ENCODE measurements around the gene TMEM35A. TPM values are rescaled to one million over a fixed set of nuclear protein-coding genes. Genes with fewer than 3 reads are reported as not detected.

Gene TMEM35A
- polyA plus RNA-seq, 2 of the 4 experiments (the other 2 are of a cell fraction) = not detected

DNA sequence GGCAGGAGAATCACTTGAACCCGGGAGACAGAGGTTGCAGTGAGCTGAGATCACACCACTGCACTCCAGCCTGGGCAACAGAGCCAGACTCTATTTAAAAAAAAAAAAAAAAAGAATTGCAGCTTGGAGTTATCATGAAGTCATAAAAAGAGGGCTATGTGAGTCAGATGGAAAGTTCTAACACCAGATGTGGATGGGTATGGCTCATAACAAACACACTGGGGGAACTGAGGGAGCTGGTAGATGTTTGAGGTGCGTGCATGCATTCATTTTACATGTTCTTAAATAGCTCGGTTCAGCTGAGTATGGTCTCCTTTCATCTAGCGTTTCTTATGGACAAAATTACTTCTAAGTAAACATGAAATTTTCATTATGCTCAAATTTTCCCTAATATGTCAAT lies 38.5 kb upstream of the TMEM35A start (continued):
- TF ChIP-seq EHMT2 (IDR thresholded peaks at IDR 0.05; ENCODE audit: low read depth) (no peak), KDM1A (IDR thresholded peaks at IDR 0.05; ENCODE audit: low read depth) (no peak), JUN (IDR thresholded peaks at IDR 0.05) (no peak), RNF2 (IDR thresholded peaks at IDR 0.05; ENCODE audit: borderline replicate concordance, low read depth) (no peak), BCL3 (IDR thresholded peaks at IDR 0.05) (no peak), BHLHE40 (IDR thresholded peaks at IDR 0.05; ENCODE audit: low read depth, low read length) (no peak)

GRCh38 chrX:101051153-101051548 lies 27.5 kb upstream of the TMEM35A start:
- FAIRE-seq = no peak
- Histone ChIP-seq H3K4me3 (peak overlapping the region; percentile 80), H3K9me3 (no peaks in the 10 kb centered on the region), H3K4me2 (peak overlapping the region; percentile 77), H3K4me1 (no peaks in the 10 kb centered on the region), H3K27ac (peak overlapping the region; percentile 93 to 95)
- WGBS (ENCODE audit: missing lambda C conversion rate) = 4% methylated on average over 4 of the region's 5 CpGs
- CTCF ChIA-PET = no interaction called here
- ATAC-seq = peak; percentile 7; a peak in 3 of 6 replicates
- TF ChIP-seq NR3C1 (IDR thresholded peaks at IDR 0.05) (no peak), MAFK (IDR thresholded peaks at IDR 0.05; ENCODE audit: partially characterized antibody) (no peak), NPAS2 (CRISPR knock-in tag; IDR thresholded peaks at IDR 0.05; ENCODE audit: borderline replicate concordance) (no peak), EHF (CRISPR knock-in tag; IDR thresholded peaks at IDR 0.05) (no peak), JUN (IDR thresholded peaks at IDR 0.05) (no peak), ELK1 (IDR thresholded peaks at IDR 0.05; ENCODE audit: low read depth, low read length) (no peak), ZSCAN20 (CRISPR knock-in tag; IDR thresholded peaks at IDR 0.05) (no peak), EHMT2 (IDR thresholded peaks at IDR 0.05; ENCODE audit: low read depth) (no peak), CHD4 (IDR thresholded peaks at IDR 0.05; ENCODE audit: borderline replicate concordance) (no peak), KDM5A (IDR thresholded peaks at IDR 0.05) (no peak), FOSB (CRISPR knock-in tag; IDR thresholded peaks at IDR 0.05) (no peak), FOSL2 (IDR thresholded peaks at IDR 0.05) (no peak), FOSL2 (CRISPR knock-in tag; IDR thresholded peaks at IDR 0.05) (no peak), POLR2A (IDR thresholded peaks at IDR 0.05; ENCODE audit: low read length) (no peak; the same call in 1 of the 2 replicates), HDAC2 (IDR thresholded peaks at IDR 0.05) (no peak), RCOR1 (IDR thresholded peaks at IDR 0.05; ENCODE audit: low read depth, low read length) (no peak), PHF8 (IDR thresholded peaks at IDR 0.05; ENCODE audit: borderline replicate concordance, low read depth) (no peak), ATOH8 (CRISPR knock-in tag; IDR thresholded peaks at IDR 0.05; ENCODE audit: low read depth) (no peak)
- TF ChIP-seq, protein P1, sequence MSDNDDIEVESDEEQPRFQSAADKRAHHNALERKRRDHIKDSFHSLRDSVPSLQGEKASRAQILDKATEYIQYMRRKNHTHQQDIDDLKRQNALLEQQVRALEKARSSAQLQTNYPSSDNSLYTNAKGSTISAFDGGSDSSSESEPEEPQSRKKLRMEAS (IDR thresholded peaks at IDR 0.05) = no peak
- no peak for DNase-seq (ENCODE audit: low read depth in 1 of 2, low spot score in 1 of 2)
- POLR2A ChIA-PET = interaction anchor here (0.7 to 0.9 kb wide), 2 partner anchors 47 to 415 kb away, joined by 4 read pairs; partner anchors contain the start of gene CENPI

DNA sequence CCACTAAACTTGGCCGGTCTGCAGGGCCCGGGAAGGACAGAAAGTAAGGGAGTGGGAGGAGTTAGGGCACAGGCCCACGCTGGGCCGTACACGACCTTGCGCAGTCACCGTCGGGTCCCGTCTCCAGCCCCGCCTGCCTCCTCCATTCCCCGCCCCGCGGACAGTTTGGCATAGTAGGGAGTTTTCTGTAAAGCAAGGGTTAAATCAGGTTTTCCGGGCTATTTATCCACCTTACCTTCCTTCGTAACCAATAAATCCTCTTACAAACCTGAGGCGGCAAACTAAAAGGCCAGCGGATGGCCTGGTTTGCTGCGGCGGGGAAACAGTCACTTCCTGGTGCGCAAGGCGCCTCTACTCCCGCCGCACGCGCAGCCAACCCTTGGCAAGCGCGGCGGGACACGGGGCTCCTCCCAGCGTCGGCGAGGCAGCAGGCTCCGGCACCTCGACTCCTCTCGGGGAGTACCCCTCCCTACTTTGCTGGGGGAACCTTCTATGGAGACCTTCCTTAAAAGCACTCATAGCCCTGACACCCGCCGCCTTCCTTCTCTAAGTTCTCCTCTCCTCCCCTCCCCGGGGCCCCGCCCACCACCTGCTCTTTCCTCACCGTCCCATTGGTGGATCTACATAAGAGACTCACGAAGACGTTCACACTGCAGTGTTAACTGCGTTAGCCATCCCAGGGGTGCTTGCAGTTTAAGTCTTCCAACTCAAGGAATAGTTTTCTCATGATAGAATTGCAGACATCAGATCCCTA lies 27.0 kb upstream of the TMEM35A start, which contains the start of gene TRMT2B:
Gene TRMT2B (minus strand): TSS at position 563 of the 754 bp plus-strand sequence. CDS start 9,822 bp downstream, outside the sequence.
- H3K4me2 ChIP-seq = peak within 1 kb of the TSS; percentile 77
- TF ChIP-seq, protein P1 (IDR thresholded peaks at IDR 0.05) = peak; percentile 68
- TF ChIP-seq POLR2A (IDR thresholded peaks at IDR 0.05; ENCODE audit: low read length) (peak; percentile 41), PHF8 (IDR thresholded peaks at IDR 0.05; ENCODE audit: borderline replicate concordance, low read depth) (peak; percentile 92; the same call in 1 of the 2 replicates), JUN (IDR thresholded peaks at IDR 0.05) (peak in 1 of 2 experiments; percentile 54; a peak in 2 of 5 replicates), BCL3 (IDR thresholded peaks at IDR 0.05) (no peak), ATOH8 (CRISPR knock-in tag; IDR thresholded peaks at IDR 0.05; ENCODE audit: low read depth) (no peak), NR3C1 (IDR thresholded peaks at IDR 0.05) (no peak), E2F6 (IDR thresholded peaks at IDR 0.05; ENCODE audit: borderline replicate concordance, low read depth) (peak; percentile 79; the same call in 1 of the 2 replicates)
- TF ChIP-seq, protein P2, sequence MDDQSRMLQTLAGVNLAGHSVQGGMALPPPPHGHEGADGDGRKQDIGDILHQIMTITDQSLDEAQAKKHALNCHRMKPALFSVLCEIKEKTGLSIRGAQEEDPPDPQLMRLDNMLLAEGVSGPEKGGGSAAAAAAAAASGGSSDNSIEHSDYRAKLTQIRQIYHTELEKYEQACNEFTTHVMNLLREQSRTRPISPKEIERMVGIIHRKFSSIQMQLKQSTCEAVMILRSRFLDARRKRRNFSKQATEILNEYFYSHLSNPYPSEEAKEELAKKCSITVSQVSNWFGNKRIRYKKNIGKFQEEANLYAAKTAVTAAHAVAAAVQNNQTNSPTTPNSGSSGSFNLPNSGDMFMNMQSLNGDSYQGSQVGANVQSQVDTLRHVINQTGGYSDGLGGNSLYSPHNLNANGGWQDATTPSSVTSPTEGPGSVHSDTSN (IDR thresholded peaks at IDR 0.05) = 0 out of 2 replicates have a peak, but pooled peaks have one; percentile 42
- H3K27ac ChIP-seq = peak within 1 kb of the TSS; percentile 93 to 95
- no peaks in the 10 kb centered on the region for H3K4me1 ChIP-seq
- ATAC-seq (peak; percentile 98), DNase-seq (ENCODE audit: low read depth in 1 of 2, low spot score in 1 of 2) (peak; percentile 84 to 87), FAIRE-seq (no peak)
- CTCF ChIA-PET = no interaction called here
- no peaks in the 10 kb centered on the region for H3K9me3 ChIP-seq
- peak within 1 kb of the TSS; percentile 80 for H3K4me3 ChIP-seq
- WGBS (ENCODE audit: missing lambda C conversion rate) = under 1% methylated on average over 29 of the region's 43 CpGs
- POLR2A ChIA-PET = no interaction called here

All from A549 (cell line).